ENCODE results near the gene CYP27A1. TPM values are rescaled to one million over a fixed set of nuclear protein-coding genes. Genes with fewer than 3 reads are reported as not detected.
"Not testable (repeated sequence)": the region's sequence is repeated elsewhere in the genome, so short reads cannot be mapped to it uniquely, and the experiment has no call there.

CYP27A1 gene
- total RNA-seq, 1 experiment from 2014 or later: 0.94 TPM

DNA sequence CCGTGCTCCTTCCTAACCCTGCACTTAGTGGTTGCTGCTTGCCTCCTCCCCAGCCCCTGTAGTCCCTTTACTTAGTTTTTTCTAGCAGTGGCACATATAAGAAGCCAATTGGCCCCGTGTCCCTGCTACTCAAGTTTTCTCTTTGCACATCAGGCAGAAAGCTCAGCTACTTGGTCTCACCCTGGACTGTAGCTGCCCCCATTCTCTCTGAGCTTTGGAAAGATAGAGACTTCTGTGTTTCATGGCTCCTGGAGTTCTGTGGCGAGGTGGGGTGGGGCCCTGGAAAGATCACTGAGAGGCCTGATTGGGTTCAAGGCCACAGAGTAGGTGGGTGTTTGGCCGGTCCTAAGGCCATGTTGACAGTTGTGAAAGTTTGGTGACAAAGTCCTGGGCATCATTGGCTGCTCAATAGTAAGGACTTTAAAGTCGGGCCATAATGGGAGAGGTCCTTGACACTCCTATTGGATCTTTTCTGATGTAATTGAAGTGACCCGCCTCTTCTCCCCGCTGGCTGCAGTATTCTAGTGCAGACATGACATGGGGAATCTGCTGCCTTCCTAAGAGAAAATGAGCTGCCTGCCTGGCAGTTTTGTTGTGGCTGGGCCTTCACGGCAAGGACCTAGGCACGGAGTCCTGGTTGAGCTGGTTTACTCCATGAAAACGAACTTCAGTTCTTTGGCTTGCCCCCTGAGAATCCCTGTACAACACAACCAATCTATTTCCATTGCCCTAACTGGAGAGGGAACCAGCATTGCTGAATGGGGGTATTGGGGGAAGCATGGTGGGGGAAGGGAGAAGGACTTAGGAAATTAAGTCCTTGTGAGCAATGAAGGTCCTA, 26.2 kb upstream of the CYP27A1 start:
- TF ChIP-seq, protein P1, sequence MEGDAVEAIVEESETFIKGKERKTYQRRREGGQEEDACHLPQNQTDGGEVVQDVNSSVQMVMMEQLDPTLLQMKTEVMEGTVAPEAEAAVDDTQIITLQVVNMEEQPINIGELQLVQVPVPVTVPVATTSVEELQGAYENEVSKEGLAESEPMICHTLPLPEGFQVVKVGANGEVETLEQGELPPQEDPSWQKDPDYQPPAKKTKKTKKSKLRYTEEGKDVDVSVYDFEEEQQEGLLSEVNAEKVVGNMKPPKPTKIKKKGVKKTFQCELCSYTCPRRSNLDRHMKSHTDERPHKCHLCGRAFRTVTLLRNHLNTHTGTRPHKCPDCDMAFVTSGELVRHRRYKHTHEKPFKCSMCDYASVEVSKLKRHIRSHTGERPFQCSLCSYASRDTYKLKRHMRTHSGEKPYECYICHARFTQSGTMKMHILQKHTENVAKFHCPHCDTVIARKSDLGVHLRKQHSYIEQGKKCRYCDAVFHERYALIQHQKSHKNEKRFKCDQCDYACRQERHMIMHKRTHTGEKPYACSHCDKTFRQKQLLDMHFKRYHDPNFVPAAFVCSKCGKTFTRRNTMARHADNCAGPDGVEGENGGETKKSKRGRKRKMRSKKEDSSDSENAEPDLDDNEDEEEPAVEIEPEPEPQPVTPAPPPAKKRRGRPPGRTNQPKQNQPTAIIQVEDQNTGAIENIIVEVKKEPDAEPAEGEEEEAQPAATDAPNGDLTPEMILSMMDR (conservative IDR thresholded peaks at IDR 0.05): no peak
- TF ChIP-seq EZH2 (IDR thresholded peaks at IDR 0.05; ENCODE audit: low read depth): no peak
- POLR2A ChIA-PET (ENCODE audit: unreplicated experiment): no interaction called here
- DNase-seq: no peak
- H3F3A ChIP-seq (ENCODE audit: insufficient read depth, low read depth): no peaks in the 10 kb centered on the region; the same call in 1 of the 2 replicates
- intact Hi-C loops (cut with micrococcal nuclease; ENCODE audit: unreplicated experiment): no loop called here
- H3K27ac ChIP-seq: no peak overlapping the region
- no peaks in the 10 kb centered on the region for H4K20me1 ChIP-seq (ENCODE audit: insufficient read depth)
- no peaks in the 10 kb centered on the region for H3K79me2 ChIP-seq (ENCODE audit: low read depth)
- CTCF ChIA-PET: no interaction called here
- no peak overlapping the region for H3K4me3 ChIP-seq
- H3K27me3 ChIP-seq (ENCODE audit: insufficient read depth, low read depth): no peaks in the 10 kb centered on the region
- H3K4me2 ChIP-seq: no peak overlapping the region
- H3K9me2 ChIP-seq (ENCODE audit: insufficient read depth): no peaks in the 10 kb centered on the region
- no peak overlapping the region for H2AFZ ChIP-seq
- H3K4me1 ChIP-seq (replicated peaks; ENCODE audit: insufficient read depth): no peaks in the 10 kb centered on the region
- no peaks in the 10 kb centered on the region for H3K9me3 ChIP-seq (ENCODE audit: insufficient read depth, low read depth)
- H3K36me3 ChIP-seq (ENCODE audit: low read depth): no peaks in the 10 kb centered on the region; the same call in 1 of the 2 replicates
- BruUV-seq (replicated peaks): no TSS peak

DNA sequence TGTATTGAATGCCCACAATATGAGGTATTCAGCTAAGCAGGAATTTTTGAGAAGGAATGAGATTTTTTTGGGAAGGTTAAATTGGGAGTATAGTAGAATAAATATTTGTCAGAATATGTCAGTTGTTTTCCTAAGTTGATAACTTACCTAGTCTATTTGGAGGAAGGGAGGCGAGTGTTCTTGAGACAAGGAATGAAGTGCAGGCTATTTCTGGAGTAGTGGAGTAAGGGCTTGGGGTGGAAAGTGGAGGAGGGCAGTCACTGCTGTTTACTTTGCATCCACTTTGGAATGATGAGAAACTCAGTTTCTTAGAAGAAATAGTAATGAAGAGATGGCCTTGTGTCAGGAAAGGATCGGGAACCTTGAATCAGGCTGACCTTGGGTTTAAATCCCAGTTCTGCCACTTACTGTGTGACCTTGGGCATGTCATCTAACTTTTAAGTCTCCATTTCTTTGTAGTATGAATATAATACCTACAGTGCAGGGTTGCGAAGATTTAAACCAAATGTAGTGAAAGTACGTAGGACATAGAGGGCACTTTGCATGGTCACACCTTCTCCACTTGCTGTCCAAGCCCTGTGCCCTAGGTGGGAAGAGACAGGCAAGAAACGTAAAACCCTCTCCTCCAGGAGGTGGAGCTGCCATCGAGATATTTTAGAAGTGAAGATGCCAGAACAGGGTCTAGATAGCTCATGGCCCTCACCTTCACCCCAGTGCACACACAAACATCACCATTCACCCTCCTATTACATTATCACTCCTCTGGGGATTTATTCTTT, 25.2 kb upstream of the CYP27A1 start:
- Histone ChIP-seq H3K4me2 (no peak overlapping the region), H3K4me3 (no peak overlapping the region), H3K27ac (no peak overlapping the region), H3F3A (ENCODE audit: insufficient read depth, low read depth) (no peaks in the 10 kb centered on the region; the same call in 1 of the 2 replicates), H4K20me1 (ENCODE audit: insufficient read depth) (no peaks in the 10 kb centered on the region), H3K9me2 (ENCODE audit: insufficient read depth) (no peaks in the 10 kb centered on the region), H3K9me3 (ENCODE audit: insufficient read depth, low read depth) (no peaks in the 10 kb centered on the region), H3K79me2 (ENCODE audit: low read depth) (no peaks in the 10 kb centered on the region), H3K4me1 (replicated peaks; ENCODE audit: insufficient read depth) (no peaks in the 10 kb centered on the region), H3K27me3 (ENCODE audit: insufficient read depth, low read depth) (no peaks in the 10 kb centered on the region), H3K36me3 (ENCODE audit: low read depth) (no peaks in the 10 kb centered on the region; the same call in 1 of the 2 replicates), H2AFZ (no peak overlapping the region)
- POLR2A ChIA-PET (ENCODE audit: unreplicated experiment): no interaction called here
- intact Hi-C loops (cut with micrococcal nuclease; ENCODE audit: unreplicated experiment): no loop called here
- CTCF ChIA-PET: no interaction called here
- no TSS peak for BruUV-seq (replicated peaks)
- no peak for TF ChIP-seq EZH2 (IDR thresholded peaks at IDR 0.05; ENCODE audit: low read depth)
- TF ChIP-seq, protein P1 (conservative IDR thresholded peaks at IDR 0.05): no peak
- no peak for DNase-seq

DNA sequence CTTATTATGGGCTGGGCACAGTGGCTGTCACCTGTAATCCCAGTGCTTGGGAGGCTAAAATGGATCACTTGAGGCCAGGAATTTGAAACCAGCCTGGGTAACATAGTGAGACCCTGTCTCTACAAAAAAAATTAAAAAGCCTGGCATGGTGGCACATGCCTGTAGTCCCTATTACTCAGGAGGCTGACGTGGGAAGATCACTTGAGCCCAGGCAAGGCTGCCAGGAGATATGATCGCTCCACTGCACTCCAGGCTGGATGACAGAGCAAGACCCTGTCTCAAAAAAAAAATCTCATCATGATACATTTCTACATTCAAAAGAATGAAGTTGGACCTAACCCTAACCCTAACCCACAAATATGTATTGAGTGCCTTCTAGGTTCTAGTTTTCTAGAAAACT, 20.2 kb upstream of the CYP27A1 start:
- Histone ChIP-seq H3K36me3 (ENCODE audit: low read depth) (no peaks in the 10 kb centered on the region), H3K4me2 (no peak overlapping the region), H3K27ac (no peak overlapping the region), H4K20me1 (ENCODE audit: insufficient read depth) (no peaks in the 10 kb centered on the region), H3K27me3 (ENCODE audit: insufficient read depth, low read depth) (no peaks in the 10 kb centered on the region), H3K79me2 (ENCODE audit: low read depth) (no peaks in the 10 kb centered on the region), H3F3A (ENCODE audit: insufficient read depth, low read depth) (no peaks in the 10 kb centered on the region; the same call in 1 of the 2 replicates), H3K9me3 (ENCODE audit: insufficient read depth, low read depth) (no peaks in the 10 kb centered on the region), H3K4me1 (replicated peaks; ENCODE audit: insufficient read depth) (0 out of 2 replicates have a peak, but pooled peaks cover 5% of the 10 kb centered on the region), H3K9me2 (ENCODE audit: insufficient read depth) (no peaks in the 10 kb centered on the region), H2AFZ (no peak overlapping the region), H3K4me3 (no peak overlapping the region)
- CTCF ChIA-PET: no interaction called here
- POLR2A ChIA-PET (ENCODE audit: unreplicated experiment): no interaction called here
- no peak for DNase-seq
- intact Hi-C loops (cut with micrococcal nuclease; ENCODE audit: unreplicated experiment): no loop called here
- TF ChIP-seq, protein P1 (conservative IDR thresholded peaks at IDR 0.05): no peak
- no peak for TF ChIP-seq EZH2 (IDR thresholded peaks at IDR 0.05; ENCODE audit: low read depth)
- no TSS peak for BruUV-seq (replicated peaks)

DNA sequence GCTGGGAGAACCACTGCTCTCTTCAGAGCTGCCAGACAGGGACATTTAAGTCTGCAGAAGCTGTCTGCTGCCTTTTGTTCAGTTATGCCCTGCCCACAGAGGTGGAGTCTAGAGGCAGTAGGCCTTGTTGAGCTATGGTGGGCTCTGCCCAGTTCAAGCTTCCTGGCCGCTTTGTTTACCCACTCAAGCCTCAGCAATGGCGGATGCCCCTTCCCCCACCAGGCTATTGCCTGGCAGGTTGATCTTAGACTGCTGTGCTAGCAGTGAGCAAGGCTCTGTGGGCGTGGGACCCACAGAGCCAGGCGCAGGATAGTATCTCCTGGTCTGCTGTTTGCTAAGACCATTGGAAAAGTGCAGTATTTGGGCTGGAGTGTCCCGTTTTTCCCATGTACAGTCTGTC, 9.2 kb upstream of the CYP27A1 start:
- H3F3A ChIP-seq (ENCODE audit: insufficient read depth, low read depth); H3K27me3 ChIP-seq (ENCODE audit: insufficient read depth, low read depth); H3K4me2 ChIP-seq; H3K4me1 ChIP-seq (replicated peaks; ENCODE audit: insufficient read depth); POLR2A ChIA-PET (ENCODE audit: unreplicated experiment); DNase-seq; H3K4me3 ChIP-seq; intact Hi-C loops (cut with micrococcal nuclease; ENCODE audit: unreplicated experiment); H3K27ac ChIP-seq; H3K79me2 ChIP-seq (ENCODE audit: low read depth); H4K20me1 ChIP-seq (ENCODE audit: insufficient read depth); H2AFZ ChIP-seq; H3K36me3 ChIP-seq (ENCODE audit: low read depth); H3K9me2 ChIP-seq (ENCODE audit: insufficient read depth); BruUV-seq (replicated peaks): not testable (repeated sequence)
- peaks cover 22% of the 10 kb centered on the region for H3K9me3 ChIP-seq (ENCODE audit: insufficient read depth, low read depth)
- CTCF ChIA-PET: interaction anchor here (0.6 kb wide), 1 partner anchor 792 kb away, joined by 3 read pairs; no protein-coding TSS in a partner anchor

Data from PC-9 (cell line).